CD14-positive monocyte (primary cell): ENCODE measurements around the gene EMILIN2. TPM values are rescaled to one million over a fixed set of nuclear protein-coding genes. Genes with fewer than 3 reads are reported as not detected.
A peak's percentile ranks its signal among the peaks of the same experiment; 100 is the strongest.

Experiments
- DNase-seq, 3 donors: peaks; one replicate each; pipeline ENCODE4 v3.0.0-alpha.2; 2011 to 2022
- H2AFZ ChIP-seq: 2 replicates; pipeline ENCODE4 v1.6.0; 2012; ENCODE audit warnings: mild to moderate bottlenecking, low read depth, low read length, inconsistent platforms; ENCODE audit not compliant: insufficient read depth, poor library complexity, severe bottlenecking
- H3K27ac ChIP-seq, 2 donors: 1 replicate in 1 of 2; 2 replicates in 1 of 2; pipeline ENCODE4 v1.5.1; 2012 to 2013; ENCODE audit warnings: low read length in 2 of 2, control low read depth in 1 of 2, inconsistent platforms in 1 of 2, low read depth in 1 of 2, mild to moderate bottlenecking in 1 of 2
- H3K27me3 ChIP-seq, 2 donors: one replicate each; pipeline versions ENCODE4 v1.6.0 to v1.6.1; 2011 to 2013; ENCODE audit warnings: low read length in 2 of 2; ENCODE audit not compliant: control insufficient read depth in 2 of 2, insufficient read depth in 2 of 2
- H3K36me3 ChIP-seq, 2 donors: replicated peaks in 1 of 2; 1 replicate in 1 of 2; 2 replicates in 1 of 2; pipeline versions ENCODE4 v1.5.1 to v1.6.1; 2012 to 2013; ENCODE audit warnings: low read length in 2 of 2, control low read depth in 1 of 2, inconsistent platforms in 1 of 2, mild to moderate bottlenecking in 1 of 2; ENCODE audit not compliant: insufficient read depth in 2 of 2, control insufficient read depth in 1 of 2
- H3K4me1 ChIP-seq, 2 donors: 1 replicate in 1 of 2; 2 replicates in 1 of 2; pipeline versions ENCODE4 v1.5.1 to v1.6.1; 2012 to 2013; ENCODE audit warnings: low read length in 2 of 2, control low read depth in 1 of 2, inconsistent platforms in 1 of 2, mild to moderate bottlenecking in 1 of 2, moderate library complexity in 1 of 2; ENCODE audit not compliant: insufficient read depth in 2 of 2, control insufficient read depth in 1 of 2
- H3K4me2 ChIP-seq: replicated peaks from 2 replicates; pipeline ENCODE3; 2012; ENCODE audit warnings: low read length, moderate library complexity, mild to moderate bottlenecking; ENCODE audit not compliant: poor library complexity, severe bottlenecking; ENCODE audit errors: extremely low read depth
- H3K4me3 ChIP-seq, 3 experiments: fragments of 200-600 bp in 1 of 3; sonication (generic) in 1 of 3; replicated peaks in 1 of 3; 1 replicate in 2 of 3; 2 replicates in 1 of 3; pipeline ENCODE4 v1.5.1; 2011 to 2013; ENCODE audit warnings: low read length in 3 of 3, mild to moderate bottlenecking in 3 of 3, control low read depth in 2 of 3, low read depth in 2 of 3, inconsistent platforms in 1 of 3, moderate library complexity in 1 of 3
- H3K79me2 ChIP-seq: 2 replicates; pipeline ENCODE4 v1.6.0; 2012; ENCODE audit warnings: mild to moderate bottlenecking, control low read depth, inconsistent platforms, low read length, moderate library complexity; ENCODE audit not compliant: insufficient read depth
- H3K9ac ChIP-seq: 2 replicates; pipeline ENCODE4 v1.6.0; 2017; ENCODE audit warnings: low read length, mild to moderate bottlenecking; ENCODE audit not compliant: insufficient read depth, poor library complexity, severe bottlenecking
- H3K9me3 ChIP-seq, 2 donors: replicated peaks in 1 of 2; 1 replicate in 1 of 2; 2 replicates in 1 of 2; pipeline versions ENCODE4 v1.5.1 to v1.6.1; 2012 to 2013; ENCODE audit warnings: low read length in 2 of 2, control low read depth in 1 of 2; ENCODE audit not compliant: control insufficient read depth in 1 of 2, insufficient read depth in 1 of 2
- H4K20me1 ChIP-seq: 2 replicates; pipeline ENCODE4 v1.6.0; 2012; ENCODE audit warnings: mild to moderate bottlenecking, low read length, control low read depth, moderate library complexity; ENCODE audit not compliant: insufficient read depth
- H3K27ac Mint-ChIP-seq, 7 donors: one replicate each; pipeline ENCODE4 v1.8.0; 2020; ENCODE audit warnings: mild to moderate bottlenecking in 7 of 7, mixed read lengths in 7 of 7, moderate library complexity in 6 of 7, inconsistent platforms in 2 of 7
- H3K27me3 Mint-ChIP-seq, 3 donors: one replicate each; pipeline ENCODE4 v1.8.0; 2021 to 2022; ENCODE audit warnings: low read depth in 3 of 3, mild to moderate bottlenecking in 3 of 3, mixed read lengths in 3 of 3, moderate library complexity in 3 of 3, inconsistent platforms in 1 of 3
- H3K36me3 Mint-ChIP-seq, 2 donors: one replicate each; pipeline ENCODE4 v1.8.0; 2020; ENCODE audit warnings: mixed read lengths in 2 of 2, inconsistent platforms in 1 of 2, mild to moderate bottlenecking in 1 of 2
- H3K4me1 Mint-ChIP-seq: one replicate; pipeline ENCODE4 v1.8.0; 2020; ENCODE audit warnings: mild to moderate bottlenecking, mixed read lengths
- H3K4me3 Mint-ChIP-seq, 2 donors: one replicate each; pipeline ENCODE4 v1.8.0; 2020; ENCODE audit warnings: mild to moderate bottlenecking in 2 of 2, mixed read lengths in 2 of 2, moderate library complexity in 1 of 2
- H3K9me3 Mint-ChIP-seq, 7 donors: one replicate each; pipeline ENCODE4 v1.8.0; 2020 to 2022; ENCODE audit warnings: mixed read lengths in 7 of 7, mild to moderate bottlenecking in 6 of 7, moderate library complexity in 6 of 7, inconsistent platforms in 2 of 7
- WGBS: methylation state at CpG from one replicate; pipeline ENCODE4 v1.1.5; 2013; ENCODE audit warnings: missing lambda C conversion rate; ENCODE audit not compliant: insufficient coverage; 5-methylcytosine and 5-hydroxymethylcytosine counted together
- intact Hi-C, 2 donors: fragments of 100-400 bp; cut with micrococcal nuclease; formaldehyde crosslinking; loops; one replicate each; pipeline versions ENCODE4 v1.15.0 to v1.15.1; 2023
- polyA plus RNA-seq, 3 donors: library from polyadenylated mRNA; depleted of rRNA in 1 of 3; unstranded in 2 of 3; stranded (reverse) in 1 of 3; fragments of 300-500 nt in 2 of 3; fragments of >200 nt in 1 of 3; fragmentation: Illumina TruSeq in 2 of 3; gene quantifications; 1 replicate in 2 of 3; 2 replicates in 1 of 3; pipeline ENCODE4 v1.2.3, GENCODE V29; 2012 to 2021
- TF ChIP-seq, protein P1 (sequence below): fragments of 200-600 bp; IDR thresholded peaks from one replicate; pipeline ENCODE4 v1.8.0; 2022; ENCODE audit warnings: antibody characterized with exemption, mild to moderate bottlenecking

Gene EMILIN2
- polyA plus RNA-seq, 3 donors: 30.5 to 43.2 (median 33.8) TPM

DNA sequence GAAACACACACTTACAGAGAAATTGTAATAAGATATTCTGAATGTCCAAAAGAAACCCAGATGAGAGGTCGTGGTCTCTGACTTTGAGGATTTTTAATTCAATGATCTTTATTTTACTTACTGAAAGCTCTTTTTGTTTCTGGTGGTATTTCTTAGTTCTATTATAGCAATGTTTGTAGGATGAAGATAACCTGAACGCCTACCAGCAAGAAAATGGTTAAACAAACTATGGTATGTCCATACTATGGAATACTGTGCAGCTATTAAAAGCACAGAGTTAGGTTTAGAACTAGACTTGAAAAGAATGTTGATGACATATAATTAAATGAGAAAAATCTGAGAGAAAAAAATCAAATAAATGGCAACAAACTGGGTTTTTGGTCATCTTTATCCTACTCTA lies 105.8 kb downstream of the EMILIN2 start:
- Mint-ChIP-seq H3K9me3 (no peaks in the 10 kb centered on the region), H3K27me3 (no peaks in the 10 kb centered on the region), H3K27ac (peak overlapping the region in 1 of 7 donors; percentile 3), H3K4me1 (peaks cover 10% of the 10 kb centered on the region), H3K36me3 (peaks cover 59 to 76% of the 10 kb centered on the region in 2 donors), H3K4me3 (no peak overlapping the region)
- TF ChIP-seq, protein P1, sequence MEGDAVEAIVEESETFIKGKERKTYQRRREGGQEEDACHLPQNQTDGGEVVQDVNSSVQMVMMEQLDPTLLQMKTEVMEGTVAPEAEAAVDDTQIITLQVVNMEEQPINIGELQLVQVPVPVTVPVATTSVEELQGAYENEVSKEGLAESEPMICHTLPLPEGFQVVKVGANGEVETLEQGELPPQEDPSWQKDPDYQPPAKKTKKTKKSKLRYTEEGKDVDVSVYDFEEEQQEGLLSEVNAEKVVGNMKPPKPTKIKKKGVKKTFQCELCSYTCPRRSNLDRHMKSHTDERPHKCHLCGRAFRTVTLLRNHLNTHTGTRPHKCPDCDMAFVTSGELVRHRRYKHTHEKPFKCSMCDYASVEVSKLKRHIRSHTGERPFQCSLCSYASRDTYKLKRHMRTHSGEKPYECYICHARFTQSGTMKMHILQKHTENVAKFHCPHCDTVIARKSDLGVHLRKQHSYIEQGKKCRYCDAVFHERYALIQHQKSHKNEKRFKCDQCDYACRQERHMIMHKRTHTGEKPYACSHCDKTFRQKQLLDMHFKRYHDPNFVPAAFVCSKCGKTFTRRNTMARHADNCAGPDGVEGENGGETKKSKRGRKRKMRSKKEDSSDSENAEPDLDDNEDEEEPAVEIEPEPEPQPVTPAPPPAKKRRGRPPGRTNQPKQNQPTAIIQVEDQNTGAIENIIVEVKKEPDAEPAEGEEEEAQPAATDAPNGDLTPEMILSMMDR: no peak
- Histone ChIP-seq H3K27me3 (no peaks in the 10 kb centered on the region), H3K36me3 (peaks cover 51 to 94% of the 10 kb centered on the region in 2 donors), H4K20me1 (no peaks in the 10 kb centered on the region), H2AFZ (no peak overlapping the region), H3K27ac (no peak overlapping the region), H3K4me3 (no peak overlapping the region), H3K9ac (no peak overlapping the region), H3K4me1 (peaks cover 3 to 6% of the 10 kb centered on the region in 2 donors), H3K9me3 (no peaks in the 10 kb centered on the region), H3K79me2 (peaks cover 8% of the 10 kb centered on the region), H3K4me2 (no peak overlapping the region)
- intact Hi-C loops: loop anchor here in 1 of 2 donors (5.0 kb wide), 1 partner anchor 40 kb away; no protein-coding TSS in a partner anchor
- no peak for DNase-seq
- no CpG with 5 or more reads among the region's 2 CpGs for WGBS

DNA sequence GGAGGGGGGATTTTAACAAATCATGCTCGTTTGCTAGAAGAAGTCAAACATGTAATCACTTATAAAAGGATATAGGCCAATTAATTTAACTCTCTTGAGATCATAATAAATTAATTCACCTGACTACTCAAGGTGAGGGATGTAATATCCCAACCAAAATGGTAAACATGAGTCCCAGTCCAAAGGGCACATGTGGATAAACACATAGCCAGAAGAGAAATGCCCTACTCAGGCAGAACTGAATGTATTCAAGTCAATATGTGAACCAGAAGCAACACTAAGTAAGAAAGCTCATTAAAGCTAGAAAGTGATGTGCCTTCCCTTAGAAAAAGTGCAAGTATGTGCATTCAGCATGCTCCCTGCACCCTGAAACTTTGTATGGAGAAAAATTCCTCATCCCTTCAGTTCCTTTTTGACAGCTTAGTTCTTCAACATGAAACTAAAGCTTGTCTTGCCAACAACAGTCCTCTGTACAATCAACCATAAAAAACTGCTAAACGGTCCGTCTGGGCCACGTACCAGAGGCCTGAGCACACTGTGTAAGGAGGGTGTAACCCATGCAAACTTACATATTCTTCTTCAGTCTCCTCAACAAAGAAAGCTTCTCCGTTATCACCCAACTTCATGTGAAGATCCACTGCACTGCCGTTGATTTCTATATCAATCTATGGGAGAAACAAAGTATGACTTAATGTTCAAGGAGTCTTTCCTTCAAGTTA lies 107.3 kb downstream of the EMILIN2 start:
- WGBS: no CpG with 5 or more reads among the region's 6 CpGs
- peaks cover 23% of the 10 kb centered on the region for H3K4me1 Mint-ChIP-seq
- no peaks in the 10 kb centered on the region for H3K9me3 Mint-ChIP-seq

More for the DNA sequence above, 107.3 kb downstream of the EMILIN2 start:
- Histone ChIP-seq H3K79me2 (peaks cover 8% of the 10 kb centered on the region), H3K4me3 (no peak overlapping the region), H3K27me3 (no peaks in the 10 kb centered on the region), H4K20me1 (no peaks in the 10 kb centered on the region), H2AFZ (no peak overlapping the region), H3K9me3 (no peaks in the 10 kb centered on the region), H3K27ac (no peak overlapping the region), H3K9ac (no peak overlapping the region), H3K36me3 (peaks cover 51 to 82% of the 10 kb centered on the region in 2 donors), H3K4me1 (peaks cover 17 to 20% of the 10 kb centered on the region in 2 donors), H3K4me2 (no peak overlapping the region)
- peaks cover 56 to 68% of the 10 kb centered on the region in 2 donors for H3K36me3 Mint-ChIP-seq
- TF ChIP-seq, protein P1: no peak
- H3K27me3 Mint-ChIP-seq: no peaks in the 10 kb centered on the region
- H3K27ac Mint-ChIP-seq: peak overlapping the region in 2 of 7 donors; percentile 44 to 48
- H3K4me3 Mint-ChIP-seq: no peak overlapping the region
- DNase-seq: no peak
- intact Hi-C loops: loop anchor here in 1 of 2 donors (5.0 kb wide), 1 partner anchor 38 kb away; no protein-coding TSS in a partner anchor
